Epithelial cell of proximal tubule (primary cell): ENCODE measurements around the gene BICD2. TPM values are rescaled to one million over a fixed set of nuclear protein-coding genes. Genes with fewer than 3 reads are reported as not detected.

Experiments used
- DNase-seq: peaks from one replicate; pipeline ENCODE4 v3.0.0-alpha.2; 2011; ENCODE audit warnings: low read depth
- H3K4me3 ChIP-seq: 2 replicates; pipeline ENCODE4 v1.5.1; 2011; ENCODE audit warnings: low read depth, mild to moderate bottlenecking, low read length
- CTCF ChIP-seq: conservative IDR thresholded peaks from 2 replicates; pipeline ENCODE4 v1.5.1; 2012; ENCODE audit warnings: low read depth, mild to moderate bottlenecking, low read length
- total RNA-seq: library from RNA; depleted of rRNA; stranded (reverse); fragments of >200 nt; gene quantifications from 2 replicates; pipeline ENCODE4 v1.2.3, GENCODE V29; 2015

Gene BICD2
- total RNA-seq, 1 donor from 2014 or later, result 32.2 TPM

DNA sequence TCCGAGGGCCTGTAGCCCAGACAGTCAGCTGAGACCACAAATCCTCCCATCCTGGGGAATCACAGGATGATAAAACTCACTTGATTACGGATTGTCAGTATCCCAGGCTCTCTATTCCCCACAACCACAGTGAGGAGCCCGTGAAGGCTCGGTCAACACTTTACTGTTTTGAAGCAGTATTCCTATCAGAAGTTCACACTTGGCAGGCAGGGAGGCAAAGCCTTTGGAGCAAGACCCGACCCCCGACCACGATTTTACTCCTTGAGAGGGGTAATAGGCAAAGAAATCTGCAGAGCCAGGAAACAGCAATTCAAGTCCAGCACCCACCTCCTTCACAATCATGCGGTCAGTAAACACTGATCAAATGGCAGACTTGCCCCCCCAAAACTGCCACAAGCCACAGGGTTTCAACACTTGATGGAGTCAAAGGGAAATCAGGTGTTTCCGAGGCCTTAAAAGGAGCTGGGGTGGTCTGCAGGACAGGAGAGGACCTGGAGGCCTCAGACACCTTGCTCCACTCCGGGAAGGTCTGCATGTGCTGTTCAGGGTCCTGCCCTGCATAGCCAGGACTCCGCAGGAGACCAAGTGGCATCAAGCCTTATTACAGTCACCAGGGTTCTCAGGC is 25.2 kb downstream of the BICD2 start:
- no peak overlapping the region for H3K4me3 ChIP-seq
- TF ChIP-seq CTCF, result no peak
- no peak for DNase-seq

- no peak overlapping the region for H3K4me3 ChIP-seq
- no peak for DNase-seq
- no peak for TF ChIP-seq CTCF
Observed at GRCh38 chr9:92738661-92739081, 26.0 kb downstream of the BICD2 start.

GRCh38 chr9:92737611-92738299 is 26.9 kb downstream of the BICD2 start:
- no peak for TF ChIP-seq CTCF
- no peak overlapping the region for H3K4me3 ChIP-seq

GRCh38 chr9:92737216-92737606 is 27.4 kb downstream of the BICD2 start:
- H3K4me3 ChIP-seq, result no peak overlapping the region
- DNase-seq, result no peak
- no peak for TF ChIP-seq CTCF

More at GRCh38 chr9:92737611-92738299, 26.9 kb downstream of the BICD2 start:
- no peak for DNase-seq

DNA sequence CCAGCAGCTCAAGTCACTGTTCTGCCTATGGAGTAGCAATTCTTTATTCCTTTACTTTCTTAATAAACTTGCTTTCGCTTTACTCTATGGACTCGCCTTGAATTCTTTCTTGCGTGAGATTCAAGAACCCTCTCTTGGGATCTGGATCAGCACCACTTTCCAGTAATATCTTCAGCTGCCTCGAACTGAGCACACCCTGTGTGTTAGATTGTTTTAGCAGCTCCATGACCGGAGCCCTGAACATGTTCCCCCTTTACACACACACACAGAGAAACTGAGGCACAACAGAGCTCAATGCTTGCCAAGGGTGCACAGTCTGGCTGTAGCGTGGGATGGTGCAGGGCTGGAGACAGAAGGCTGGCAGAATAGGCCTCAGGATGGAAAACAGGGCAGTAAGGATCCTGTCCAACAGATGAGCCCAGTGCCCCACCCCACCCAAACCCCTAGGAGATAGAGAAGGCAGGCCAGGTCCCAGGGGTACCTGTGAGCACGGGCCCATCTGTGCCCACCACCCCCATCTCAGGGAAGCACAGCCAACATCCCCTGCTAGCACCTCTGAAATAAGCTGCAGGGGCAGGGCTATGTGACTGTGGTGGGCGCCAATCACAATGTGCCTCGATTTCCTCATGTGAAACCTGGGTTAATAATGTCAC is 27.9 kb downstream of the BICD2 start:
- H3K4me3 ChIP-seq, result no peak overlapping the region
- TF ChIP-seq CTCF, result no peak
- no peak for DNase-seq

DNA sequence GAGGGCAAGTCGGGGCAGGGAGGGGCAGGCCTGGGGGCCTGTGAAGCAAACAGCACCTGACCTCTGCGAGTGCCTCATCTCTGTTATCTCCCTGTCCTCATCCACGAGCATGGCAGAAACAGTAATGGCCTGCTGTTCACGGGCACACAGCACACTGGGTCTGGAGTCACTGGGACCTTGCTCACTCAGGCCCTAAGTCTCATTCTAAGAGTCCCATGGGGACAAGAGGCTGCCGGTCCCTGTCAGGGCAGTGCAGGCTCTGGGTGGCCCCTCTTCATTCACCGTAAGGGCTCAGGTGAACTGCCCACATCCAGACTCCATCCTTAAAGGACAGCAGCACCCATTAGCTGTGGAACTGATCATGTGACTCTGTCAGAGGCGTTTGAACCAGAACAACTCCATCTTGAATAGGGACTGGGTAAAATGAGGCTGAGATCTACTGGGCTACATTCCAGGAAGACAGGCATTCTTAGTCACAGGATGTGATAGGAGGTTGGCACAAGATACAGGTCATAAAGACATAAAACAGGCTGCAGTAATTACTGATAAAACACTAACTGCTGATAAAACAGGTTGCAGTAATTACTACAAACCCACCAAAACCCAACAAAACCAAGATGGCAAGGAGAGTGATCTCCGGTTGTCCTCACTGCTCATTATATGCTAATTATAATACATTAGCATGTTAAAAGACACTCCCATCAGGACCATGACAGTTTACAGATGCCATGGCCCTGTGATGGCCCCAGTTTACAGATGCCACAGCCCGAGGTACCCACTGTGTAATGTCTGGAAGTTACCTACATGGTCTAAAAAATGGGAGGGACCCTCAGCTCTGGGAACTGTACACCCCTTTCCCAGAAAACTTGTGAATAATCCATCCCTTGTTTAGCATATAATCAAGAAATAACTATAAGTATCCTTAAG is 28.7 kb downstream of the BICD2 start:
- no peak for TF ChIP-seq CTCF
- no peak for DNase-seq
- no peak overlapping the region for H3K4me3 ChIP-seq
